AG10803 (cell line): Measurements from ENCODE around the gene GALNT9.

Source experiments
- DNase-seq: peaks from one replicate; pipeline ENCODE4 v3.0.0; 2010; ENCODE audit warnings: low read depth
- H3K4me3 ChIP-seq: 2 replicates; pipeline ENCODE4 v1.5.1; 2011; ENCODE audit warnings: mild to moderate bottlenecking, low read length, control low read depth
- TF ChIP-seq, protein P1 (sequence below): conservative IDR thresholded peaks from 2 replicates; pipeline ENCODE4 v1.5.1; 2011; ENCODE audit warnings: mild to moderate bottlenecking, low read length, control low read depth, inconsistent platforms

The GALNT9 gene

DNA sequence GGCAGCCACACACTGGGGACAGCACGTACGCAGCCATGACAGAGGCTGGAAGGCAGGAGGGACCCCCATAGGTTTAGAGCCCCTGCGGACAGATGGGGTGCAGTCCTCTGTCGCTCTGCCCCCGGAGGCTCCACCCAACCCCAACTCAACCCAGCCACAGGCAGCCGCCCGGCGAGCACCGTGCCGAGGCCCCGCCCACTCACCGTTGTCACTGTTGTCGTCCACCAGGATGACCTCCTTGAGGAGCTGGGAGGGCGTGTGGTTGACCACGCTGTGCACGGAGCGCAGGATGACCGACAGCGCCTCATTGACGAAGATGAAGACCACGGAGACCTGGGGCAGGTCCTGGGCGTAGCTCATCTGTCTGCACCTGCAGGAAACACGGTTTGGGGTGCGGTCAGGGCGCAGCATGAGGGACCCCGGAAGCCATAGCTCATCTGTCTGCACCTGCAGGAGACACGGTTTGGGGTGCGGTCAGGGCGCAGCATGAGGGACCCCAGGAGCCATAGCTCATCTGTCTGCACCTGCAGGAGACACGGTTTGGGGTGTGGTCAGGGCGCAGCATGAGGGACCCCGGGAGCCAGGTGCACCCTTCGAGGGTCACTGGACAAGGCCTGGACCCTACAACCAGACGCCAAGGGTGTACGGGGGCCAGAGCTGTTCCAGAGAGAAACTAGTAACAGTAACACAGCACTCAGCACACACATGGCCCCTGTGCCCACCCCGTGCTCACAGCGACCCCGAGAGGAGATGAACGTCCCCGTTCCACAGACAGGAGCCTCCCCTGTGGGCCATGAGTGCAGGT is 66.9 kb downstream of the GALNT9 start:
- H3K4me3 ChIP-seq: no peak overlapping the region
- DNase-seq: no peak
- TF ChIP-seq, protein P1, sequence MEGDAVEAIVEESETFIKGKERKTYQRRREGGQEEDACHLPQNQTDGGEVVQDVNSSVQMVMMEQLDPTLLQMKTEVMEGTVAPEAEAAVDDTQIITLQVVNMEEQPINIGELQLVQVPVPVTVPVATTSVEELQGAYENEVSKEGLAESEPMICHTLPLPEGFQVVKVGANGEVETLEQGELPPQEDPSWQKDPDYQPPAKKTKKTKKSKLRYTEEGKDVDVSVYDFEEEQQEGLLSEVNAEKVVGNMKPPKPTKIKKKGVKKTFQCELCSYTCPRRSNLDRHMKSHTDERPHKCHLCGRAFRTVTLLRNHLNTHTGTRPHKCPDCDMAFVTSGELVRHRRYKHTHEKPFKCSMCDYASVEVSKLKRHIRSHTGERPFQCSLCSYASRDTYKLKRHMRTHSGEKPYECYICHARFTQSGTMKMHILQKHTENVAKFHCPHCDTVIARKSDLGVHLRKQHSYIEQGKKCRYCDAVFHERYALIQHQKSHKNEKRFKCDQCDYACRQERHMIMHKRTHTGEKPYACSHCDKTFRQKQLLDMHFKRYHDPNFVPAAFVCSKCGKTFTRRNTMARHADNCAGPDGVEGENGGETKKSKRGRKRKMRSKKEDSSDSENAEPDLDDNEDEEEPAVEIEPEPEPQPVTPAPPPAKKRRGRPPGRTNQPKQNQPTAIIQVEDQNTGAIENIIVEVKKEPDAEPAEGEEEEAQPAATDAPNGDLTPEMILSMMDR: no peak

GRCh38 chr12:132261328-132262138 is 67.9 kb downstream of the GALNT9 start:
- TF ChIP-seq, protein P1: no peak
- no peak for DNase-seq

GRCh38 chr12:132260721-132261120 is 68.7 kb downstream of the GALNT9 start:
- no peak for DNase-seq
- TF ChIP-seq, protein P1: no peak
- no peak overlapping the region for H3K4me3 ChIP-seq

More at GRCh38 chr12:132261328-132262138, 67.9 kb downstream of the GALNT9 start:
- no peak overlapping the region for H3K4me3 ChIP-seq

DNA sequence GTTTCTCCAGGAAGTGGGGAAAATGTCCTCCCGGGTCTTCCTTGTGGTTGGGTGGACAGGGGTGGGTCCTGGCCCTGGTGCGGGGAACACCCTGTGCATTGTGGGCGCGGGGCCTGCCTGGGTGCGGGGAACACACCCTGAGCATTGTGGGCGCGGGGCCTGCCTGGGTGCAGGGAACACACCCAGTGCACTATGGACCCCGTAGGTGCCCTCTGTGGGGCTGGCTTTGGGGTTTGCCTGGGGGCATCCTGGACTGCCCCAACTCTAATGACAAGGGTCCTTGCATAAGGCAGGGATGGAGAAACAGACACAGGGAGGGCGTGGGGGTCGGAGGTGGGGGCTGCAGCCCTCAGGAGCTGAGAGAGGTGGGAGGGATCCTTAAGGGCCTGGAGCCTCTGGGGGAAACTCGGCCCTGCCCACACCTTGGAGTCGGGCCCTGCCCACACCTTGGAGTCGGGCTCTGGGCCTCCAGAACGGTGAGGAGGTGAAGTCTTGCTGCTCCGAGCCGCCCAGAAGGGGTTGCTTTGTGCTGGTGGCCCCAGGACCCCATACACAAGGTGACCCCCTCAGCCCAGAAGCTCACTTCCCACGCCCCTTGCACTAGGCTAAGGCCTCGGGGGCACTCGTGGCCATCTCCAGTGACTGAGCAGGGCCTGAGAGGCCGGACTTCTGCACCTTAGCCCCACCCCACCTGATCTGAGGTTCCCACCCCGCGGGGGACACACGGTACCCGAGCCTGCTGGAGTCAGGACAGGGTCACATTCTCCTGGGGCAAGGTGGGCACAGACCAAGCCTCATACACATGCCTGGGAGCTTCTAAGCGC is 69.3 kb downstream of the GALNT9 start:
- H3K4me3 ChIP-seq: no peak overlapping the region
- TF ChIP-seq, protein P1: no peak
- DNase-seq: no peak

GRCh38 chr12:132259364-132259871 is 70.0 kb downstream of the GALNT9 start:
- H3K4me3 ChIP-seq: no peak overlapping the region
- TF ChIP-seq, protein P1: no peak
- no peak for DNase-seq

- TF ChIP-seq, protein P1: no peak
- H3K4me3 ChIP-seq: no peak overlapping the region
- DNase-seq: no peak
Measured at GRCh38 chr12:132258543-132258942, 70.8 kb downstream of the GALNT9 start.
